Heart left ventricle (tissue), 16 donors: ENCODE data around the gene FAM149A. TPM values are rescaled to one million over a fixed set of nuclear protein-coding genes. Genes with fewer than 3 reads are reported as not detected.
A peak's percentile ranks its signal among the peaks of the same experiment; 100 is the strongest.

ENCODE experiments used
- ATAC-seq, 4 donors: fragments of 200-7000 bp; cut with Tn5 transposase; one replicate each; pipeline ENCODE4 v1.9.1; 2020 to 2022; ENCODE audit warnings: moderate library complexity in 4 of 4, mild to moderate bottlenecking in 3 of 4, moderate number of reproducible peaks in 1 of 4
- DNase-seq, 5 donors: peaks; one replicate each; pipeline ENCODE4 v3.0.0-alpha.2; 2020
- H3K27ac ChIP-seq, 12 donors: fragments of 200-600 bp; sonication (generic) in 4 of 12; one replicate each; pipeline versions ENCODE4 v1.5.0 to v1.8.0; 2016 to 2022; ENCODE audit warnings: mild to moderate bottlenecking in 2 of 12
- H3K27me3 ChIP-seq, 9 donors: fragments of 200-600 bp; sonication (generic) in 2 of 9; one replicate each; pipeline versions ENCODE4 v1.5.1 to v1.8.0; 2016 to 2022; ENCODE audit warnings: mild to moderate bottlenecking in 3 of 9
- H3K36me3 ChIP-seq, 9 donors: fragments of 200-600 bp; sonication (generic) in 2 of 9; one replicate each; pipeline versions ENCODE4 v1.5.0 to v1.8.0; 2018 to 2022; ENCODE audit warnings: mild to moderate bottlenecking in 2 of 9
- H3K4me1 ChIP-seq, 12 donors: fragments of 200-600 bp; sonication (generic) in 4 of 12; one replicate each; pipeline versions ENCODE4 v1.5.0 to v1.8.0; 2016 to 2022; ENCODE audit warnings: mild to moderate bottlenecking in 3 of 12
- H3K4me3 ChIP-seq, 12 donors: fragments of 200-600 bp; sonication (generic) in 4 of 12; one replicate each; pipeline versions ENCODE4 v1.5.0 to v1.8.0; 2017 to 2022; ENCODE audit warnings: mild to moderate bottlenecking in 9 of 12, moderate library complexity in 4 of 12
- H3K9me3 ChIP-seq, 12 donors: fragments of 200-600 bp; sonication (generic) in 4 of 12; one replicate each; pipeline versions ENCODE4 v1.5.0 to v1.8.0; 2016 to 2022; ENCODE audit warnings: mild to moderate bottlenecking in 1 of 12
- CTCF ChIP-seq, 12 donors: fragments of 200-600 bp; sonication (generic) in 4 of 12; IDR thresholded peaks; one replicate each; pipeline versions ENCODE4 v1.5.0 to v1.8.0; 2018 to 2022; ENCODE audit warnings: antibody characterized with exemption in 12 of 12, mild to moderate bottlenecking in 5 of 12
- POLR2A ChIP-seq, 2 donors: fragments of 450-650 bp; IDR thresholded peaks; one replicate each; pipeline ENCODE4 v1.6.1; 2017; ENCODE audit warnings: antibody characterized with exemption in 2 of 2, mild to moderate bottlenecking in 2 of 2, moderate library complexity in 2 of 2
- WGBS, 4 donors: extraction: QIAGEN DNeasy Blood & Tissue Kit in 2 of 4; methylation state at CpG; one replicate each; pipeline versions ENCODE4 v1.1.5 to v1.1.7; 2013 to 2018; 5-methylcytosine and 5-hydroxymethylcytosine counted together
- intact Hi-C, 10 donors: fragments of 100-400 bp; cut with DNase I; formaldehyde crosslinking; loops; one replicate each; pipeline versions ENCODE4 v1.11.1 to v1.14.2; 2022
- long read RNA-seq, 3 donors: library from polyadenylated mRNA; unstranded; transcript quantifications; one replicate each; pipeline ENCODE4 v2.0.0, GENCODE V29; 2020 to 2021
- polyA plus RNA-seq, 2 donors: library from polyadenylated mRNA; stranded (reverse); fragments of 200-250 nt; gene quantifications; one replicate each; pipeline ENCODE4 v1.2.3, GENCODE V29; 2013
- total RNA-seq, 9 donors: library from RNA; depleted of rRNA in 2 of 9; stranded (reverse); fragments of >200 nt in 2 of 9; fragmentation: NEBNext Ultra II Directional in 3 of 9; extraction: Animal tissue kit (Norgen Biotek cat#: 25700) in 3 of 9; gene quantifications; one replicate each; pipeline versions ENCODE4 v1.1.0 to v1.2.4, GENCODE V29; 2016 to 2023
- donor health status: ischemic (EF 13 %, LVEDD 7.1; RV severe dilation, severe dysfunction).
- donor health status: healthy with polysubstance abuse.
- donor health status: DM: no; HTN: yes; CAD: no.
- donor health status: DM: no; HTN: no; CAD: no.
- donor health status: ischemic (EF 25% LVEDD 6.9; RV normal size, moderate dysfunction).
- donor health status: ischemic (EF 25% LVEDD 5.7; RV mildly dilated, moderate dysfunction).
- donor health status: healthy.
- donor health status: DM: yes; HTN: yes; CAD: no.
- donor health status: ischemic (EF 35%, LVEDD 5.7; RV mildly dilated, moderate dysfunction).
- donor health status: nonischemic (EF 11% LVEDD 7.7; RV severe dilation, severe dysfunction).
- donor health status: DM: yes; HTN: yes; CAD: no.
- donor health status: PGD.
- donor health status: ischemic (EF 29% LVEDD 5.4; RV normal size, mild dysfunction).
- donor health status: nonischemic (EF 23%, LVEDD 6.1; RV moderate dilation, normal function).

Gene FAM149A
- 10 to 100 TPM in 2 of 9 donors, 1 to 10 TPM in 7; 6.5 to 13.0 (median 8.6) TPM for total RNA-seq
- polyA plus RNA-seq, result 1 to 10 TPM; 1.6 to 2.2 TPM
- long read RNA-seq, donor 1, partial matches to known transcripts, result 5 of 23 reads
- long read RNA-seq, donor 1, other reads (novel, unspliced or antisense), result 14 of 23 reads
- long read RNA-seq, donor 2, partial matches to known transcripts, result 1 of 2 reads
- long read RNA-seq, donor 2, other reads (novel, unspliced or antisense), result 1 of 2 reads
- long read RNA-seq, donor 3, partial matches to known transcripts, result 3 of 17 reads
- long read RNA-seq, donor 3, other reads (novel, unspliced or antisense), result 10 of 17 reads

DNA sequence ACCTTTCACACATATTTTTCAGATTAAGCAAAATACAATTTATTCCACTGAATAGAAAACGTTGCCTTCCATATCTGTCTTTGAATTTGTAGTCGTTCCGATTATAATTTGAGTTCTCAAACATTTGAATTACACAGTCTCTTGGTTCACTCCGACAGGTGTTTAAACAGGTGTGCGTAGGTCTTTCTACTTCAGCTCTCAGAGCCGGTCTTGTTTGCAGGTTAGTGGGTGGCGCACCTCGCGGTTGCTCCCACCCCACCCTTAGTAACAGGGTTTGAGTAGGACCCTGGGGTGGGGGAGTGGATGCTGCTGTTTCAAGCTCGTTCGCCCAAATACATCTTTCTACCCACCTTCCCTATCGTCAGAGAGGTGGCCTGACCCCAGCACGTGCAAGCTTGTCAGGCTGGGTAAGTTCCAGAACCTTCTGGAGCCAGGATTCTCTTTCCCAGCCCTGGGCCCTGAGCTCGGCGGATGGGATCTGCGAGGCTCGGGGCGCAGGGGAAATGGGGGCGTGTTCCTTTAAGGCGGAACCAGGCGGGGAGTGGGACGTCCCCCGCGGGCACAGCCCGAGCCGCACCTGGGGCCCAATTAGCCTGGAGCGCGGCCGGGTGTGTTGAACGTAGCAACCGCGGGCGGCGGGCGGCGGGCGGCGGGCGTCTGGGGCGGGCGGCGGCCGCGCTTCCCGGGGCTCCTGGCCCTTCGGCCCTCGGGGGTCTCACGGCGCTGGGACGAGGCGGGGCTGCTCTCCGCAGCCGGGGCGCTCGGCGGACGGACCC is at the start of gene FAM149A:
Gene FAM149A (plus strand): TSS at position 591 of the 776 bp plus-strand sequence.
- intact Hi-C loops, result no loop called here
- ATAC-seq (peak in 3 of 4 donors; percentile 49 to 75 (median 70)), DNase-seq (peak in 2 of 5 donors; percentile 31 to 38)
- Histone ChIP-seq H3K9me3 (no peaks in the 10 kb centered on the region), H3K4me1 (peaks cover 0 to 16% (median 9%) of the 10 kb centered on the region in 12 donors), H3K27me3 (peaks cover 6 to 33% (median 17%) of the 10 kb centered on the region in 9 donors), H3K36me3 (no peaks in the 10 kb centered on the region), H3K4me3 (peak within 1 kb of the TSS; percentile 33 to 71 (median 52)), H3K27ac (peak within 1 kb of the TSS in 2 of 12 donors; percentile 11 to 42)
- TF ChIP-seq POLR2A (IDR thresholded peaks at IDR 0.05), result no peak
- no peak for TF ChIP-seq CTCF (IDR thresholded peaks at IDR 0.05)
- WGBS, 4 donors, result 19 to 51% (median 22%) methylated on average over 21 to 57 of the region's 57 CpGs

DNA sequence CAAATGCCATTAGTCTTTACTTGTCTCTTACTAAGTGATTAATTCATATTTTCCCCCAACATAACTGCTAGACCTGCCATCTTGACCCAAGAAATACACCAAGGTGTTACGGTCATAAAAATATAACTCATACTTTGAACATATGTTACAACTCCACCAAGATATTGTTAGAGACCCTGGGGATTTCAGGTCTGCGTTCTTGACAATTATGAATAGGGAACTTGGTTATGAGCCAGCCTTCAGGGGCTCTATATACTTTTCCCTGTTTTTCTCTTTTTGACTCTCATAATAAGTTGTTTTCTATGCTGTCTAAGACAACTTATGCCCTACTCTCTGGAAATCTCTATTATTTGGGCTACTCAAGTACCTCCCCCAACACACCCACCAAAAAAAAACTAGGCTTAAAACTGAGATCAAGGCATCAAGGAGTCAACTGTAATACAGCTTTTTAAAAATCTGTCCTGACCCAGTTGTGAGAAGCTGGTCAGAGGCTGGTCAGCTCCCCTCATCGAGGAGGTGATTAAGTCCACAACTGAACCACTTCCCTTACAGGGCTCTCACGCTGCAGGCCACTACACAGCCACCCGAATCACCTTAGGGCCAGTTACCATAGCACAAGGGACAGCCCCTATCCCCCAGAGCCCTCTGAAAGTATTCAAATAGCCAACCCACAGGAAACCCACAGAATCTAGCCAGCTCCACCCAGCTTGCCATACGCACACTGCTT is 46.1 kb upstream of the FAM149A start:
- Histone ChIP-seq H3K27ac (no peak overlapping the region), H3K9me3 (no peaks in the 10 kb centered on the region), H3K27me3 (no peaks in the 10 kb centered on the region), H3K4me1 (no peaks in the 10 kb centered on the region), H3K4me3 (no peak overlapping the region), H3K36me3 (no peaks in the 10 kb centered on the region)
- WGBS, 4 donors, result 77 to 86% (median 82%) methylated on average over 6 of the region's 6 CpGs
- DNase-seq (no peak), ATAC-seq (no peak)
- no peak for TF ChIP-seq CTCF (IDR thresholded peaks at IDR 0.05)
- TF ChIP-seq POLR2A (IDR thresholded peaks at IDR 0.05), result no peak
- intact Hi-C loops, result no loop called here

- ATAC-seq (no peak), DNase-seq (no peak)
- no peaks in the 10 kb centered on the region for H3K36me3 ChIP-seq
- no peaks in the 10 kb centered on the region for H3K27me3 ChIP-seq
- no peak overlapping the region for H3K27ac ChIP-seq
- intact Hi-C loops, result no loop called here
- 88 to 97% (median 88%) methylated on average over 3 of the region's 3 CpGs for WGBS, 4 donors
- H3K9me3 ChIP-seq, result no peaks in the 10 kb centered on the region
- no peak for TF ChIP-seq POLR2A (IDR thresholded peaks at IDR 0.05)
- TF ChIP-seq CTCF (IDR thresholded peaks at IDR 0.05), result no peak
- no peak overlapping the region for H3K4me3 ChIP-seq
- no peaks in the 10 kb centered on the region for H3K4me1 ChIP-seq
Observed at GRCh38 chr4:186058980-186059316, 45.6 kb upstream of the FAM149A start.

DNA sequence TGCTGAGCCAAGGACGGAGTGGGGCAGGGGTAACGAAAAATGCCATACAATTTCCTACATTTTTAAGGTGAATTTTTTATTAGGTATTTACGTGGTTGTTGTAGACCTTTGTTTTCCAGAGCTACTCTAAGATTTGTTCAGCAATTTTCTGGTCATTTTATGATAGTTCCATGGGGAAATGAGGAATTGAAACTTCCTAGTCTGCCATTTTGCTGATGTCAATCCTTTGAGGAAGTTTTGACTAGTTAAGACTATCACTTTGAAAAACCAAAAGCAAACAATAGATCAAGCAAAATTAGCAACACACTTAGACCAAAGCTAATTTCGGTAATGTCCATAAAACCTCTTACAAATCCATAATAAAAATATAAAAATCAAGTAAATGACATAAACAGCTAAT is 42.6 kb upstream of the FAM149A start:
- Histone ChIP-seq H3K27me3 (no peaks in the 10 kb centered on the region), H3K4me3 (no peak overlapping the region), H3K36me3 (no peaks in the 10 kb centered on the region), H3K9me3 (no peaks in the 10 kb centered on the region), H3K4me1 (no peaks in the 10 kb centered on the region), H3K27ac (peak overlapping the region in 1 of 12 donors; percentile 27)
- intact Hi-C loops, result loop anchor here in 1 of 10 donors (10.0 kb wide), 1 partner anchor 523 kb away; no protein-coding TSS in a partner anchor
- DNase-seq, result no peak
- no peak for ATAC-seq
- WGBS, 4 donors, result 87 to 92% (median 90%) methylated on average over 4 of the region's 4 CpGs
- no peak for TF ChIP-seq CTCF (IDR thresholded peaks at IDR 0.05)
- no peak for TF ChIP-seq POLR2A (IDR thresholded peaks at IDR 0.05)
